Endothelial cell of umbilical vein (primary cell): Measurements from ENCODE around the gene SAE1. TPM values are rescaled to one million over a fixed set of nuclear protein-coding genes. Genes with fewer than 3 reads are reported as not detected.
A peak's percentile ranks its signal among the peaks of the same experiment; 100 is the strongest.

Source experiments
- BruUV-seq: library from RNA; stranded (reverse); fragments of 400-500 nt; replicated peaks from 2 replicates; lab custom pipeline; 2021; lab: Mats Ljungman, UMichigan
- CTCF ChIA-PET: fragments of 300-600, 350-600 bp; sonication (Branson Sonifier 250); formaldehyde crosslinking; loops from one replicate; lab custom pipeline; 2021; ENCODE audit warnings: antibody characterized with exemption, inconsistent platforms; lab: Charles Lee
- POLR2A ChIA-PET: fragments of 300-600, 350-600 bp; sonication (Branson Sonifier 250); formaldehyde crosslinking; loops from one replicate; lab custom pipeline; 2021; ENCODE audit warnings: antibody characterized with exemption, inconsistent platforms; lab: Charles Lee
- DNase-seq: peaks from one replicate; pipeline ENCODE4 v3.0.0-alpha.2; 2011; ENCODE audit warnings: low read depth, low spot score
- FAIRE-seq: peaks from 2 replicates; lab custom pipeline; 2011; peaks lifted over from hg19 to GRCh38; lab: Jason Lieb, UNC
- H2AFZ ChIP-seq: 2 replicates; pipeline ENCODE4 v1.6.0; 2012; ENCODE audit warnings: low read depth, low read length, control low read depth, inconsistent platforms
- H3K27ac ChIP-seq: 2 replicates; pipeline ENCODE4 v1.5.1; 2011; ENCODE audit warnings: low read depth, mild to moderate bottlenecking, control low read depth, low read length, moderate library complexity; ENCODE audit not compliant: insufficient read depth
- H3K27me3 ChIP-seq, 2 experiments: 2 replicates each; pipeline versions ENCODE4 v1.6.0 to v1.6.1; 2011; ENCODE audit warnings: low read length in 2 of 2, mixed read lengths in 1 of 2; ENCODE audit not compliant: control insufficient read depth in 2 of 2, insufficient read depth in 2 of 2
- H3K36me3 ChIP-seq, 2 experiments: 2 replicates in 1 of 2; 3 replicates in 1 of 2; pipeline ENCODE4 v1.5.1; 2011; ENCODE audit warnings: low read length in 2 of 2, mild to moderate bottlenecking in 1 of 2, moderate library complexity in 1 of 2; ENCODE audit not compliant: control insufficient read depth in 2 of 2, insufficient read depth in 2 of 2; ENCODE audit errors: extremely low read depth in 1 of 2
- H3K4me1 ChIP-seq: 3 replicates; pipeline ENCODE4 v1.5.1; 2011; ENCODE audit warnings: mild to moderate bottlenecking, low read length; ENCODE audit not compliant: control insufficient read depth, insufficient read depth; ENCODE audit errors: extremely low read depth
- H3K4me2 ChIP-seq: 2 replicates; pipeline ENCODE4 v1.6.1; 2011; ENCODE audit warnings: low read length, control low read depth, mixed read lengths; ENCODE audit not compliant: insufficient read depth
- H3K4me3 ChIP-seq, 3 experiments: fragments of 200-600 bp in 1 of 3; sonication (generic), shearing (Covaris generic) in 1 of 3; replicated peaks in 1 of 3; 2 replicates each; pipeline ENCODE4 v1.5.1; 2011 to 2016; ENCODE audit warnings: control low read depth in 3 of 3, low read length in 3 of 3, mild to moderate bottlenecking in 2 of 3, inconsistent platforms in 1 of 3, low read depth in 1 of 3, moderate library complexity in 1 of 3; ENCODE audit not compliant: insufficient read depth in 1 of 3
- H3K79me2 ChIP-seq: 2 replicates; pipeline ENCODE4 v1.6.0; 2012; ENCODE audit warnings: low read length, inconsistent platforms; ENCODE audit not compliant: control insufficient read depth, insufficient read depth
- H3K9ac ChIP-seq: replicated peaks from 2 replicates; pipeline ENCODE3; 2011; ENCODE audit warnings: low read length, control low read depth; ENCODE audit not compliant: insufficient read depth; ENCODE audit errors: extremely low read depth
- H3K9me1 ChIP-seq: replicated peaks from 3 replicates; pipeline ENCODE4 v1.6.0; 2011; ENCODE audit warnings: mild to moderate bottlenecking, low read length; ENCODE audit not compliant: control insufficient read depth, insufficient read depth; ENCODE audit errors: extremely low read depth
- H3K9me3 ChIP-seq: replicated peaks from 2 replicates; pipeline ENCODE4 v1.5.1; 2012; ENCODE audit warnings: low read length, inconsistent platforms; ENCODE audit not compliant: control insufficient read depth, insufficient read depth
- H4K20me1 ChIP-seq: replicated peaks from 2 replicates; pipeline ENCODE3; 2011; ENCODE audit warnings: mild to moderate bottlenecking, low read length; ENCODE audit not compliant: control insufficient read depth, insufficient read depth; ENCODE audit errors: extremely low read depth
- EZH2 ChIP-seq: IDR thresholded peaks from 2 replicates; pipeline ENCODE4 v1.6.1; 2012; ENCODE audit warnings: borderline replicate concordance, low read depth, mild to moderate bottlenecking, moderate library complexity, low read length, inconsistent platforms; ENCODE audit not compliant: severe bottlenecking
- FOS ChIP-seq: IDR thresholded peaks from 2 replicates; pipeline ENCODE4 v1.6.1; 2011; ENCODE audit warnings: mild to moderate bottlenecking, low read length, moderate library complexity, borderline replicate concordance; ENCODE audit not compliant: insufficient read depth
- GATA2 ChIP-seq: IDR thresholded peaks from 2 replicates; pipeline ENCODE4 v1.7.0; 2011; ENCODE audit warnings: low read depth, mild to moderate bottlenecking, moderate library complexity, mixed read lengths, low read length; ENCODE audit not compliant: insufficient read length, insufficient read depth
- JUN ChIP-seq: IDR thresholded peaks from 2 replicates; pipeline ENCODE4 v1.6.1; 2011; ENCODE audit warnings: borderline replicate concordance, low read depth; ENCODE audit not compliant: insufficient read length, insufficient read depth
- MAX ChIP-seq: IDR thresholded peaks from 2 replicates; pipeline ENCODE4 v1.6.1; 2011; ENCODE audit not compliant: insufficient read depth, insufficient read length
- MYC ChIP-seq: IDR thresholded peaks from one replicate; pipeline ENCODE4 v1.6.1; 2011; ENCODE audit warnings: mild to moderate bottlenecking, low read depth, low read length
- POLR2A ChIP-seq: IDR thresholded peaks from 2 replicates; pipeline ENCODE4 v1.6.1; 2012; ENCODE audit warnings: low read depth, mild to moderate bottlenecking, control low read depth, low read length
- POLR2AphosphoS5 ChIP-seq: IDR thresholded peaks from 2 replicates; pipeline ENCODE4 v1.6.1; 2012; ENCODE audit warnings: low read depth, mild to moderate bottlenecking, control low read depth, low read length, moderate library complexity; ENCODE audit not compliant: insufficient read depth
- dilution Hi-C: fragments of 300-500 bp; cut with MboI; formaldehyde crosslinking; loops from one replicate; pipeline ENCODE4 v1.15.0; 2019; ENCODE audit warnings: low sequenced_read_pairs; ENCODE audit not compliant: extremely low pct_ligation_motif_present
- intact Hi-C: fragments of 100-400 bp; cut with micrococcal nuclease; formaldehyde crosslinking; loops from one replicate; pipeline ENCODE4 v1.10.0; 2022
- polyA plus RNA-seq, 4 experiments: library from polyadenylated mRNA; depleted of rRNA in 3 of 4; stranded (reverse) in 3 of 4; unstranded in 1 of 4; fragments of >200 nt; gene quantifications; 2 replicates each; pipeline versions ENCODE4 v1.2.1 to v1.2.3, GENCODE V29; 2011 to 2012; ENCODE audit warnings: missing spikeins in 1 of 4
- total RNA-seq: library from RNA; stranded (reverse); gene quantifications from 2 replicates; pipeline ENCODE4 v1.2.3, GENCODE V29; 2021
- TF ChIP-seq, protein P1 (sequence below), 2 donors: IDR thresholded peaks; 1 replicate in 1 of 2; 2 replicates in 1 of 2; pipeline ENCODE4 v1.5.1; 2011; ENCODE audit warnings: low read length in 2 of 2, mild to moderate bottlenecking in 2 of 2, moderate library complexity in 2 of 2, control low read depth in 1 of 2, inconsistent platforms in 1 of 2, low read depth in 1 of 2; ENCODE audit not compliant: insufficient read depth in 1 of 2; ENCODE audit errors: extremely low read depth in 1 of 2

SAE1 gene
- total and polyA plus RNA-seq, 2 donors (not counting 3 experiments of a cell fraction or from before 2014, with no cell fraction given): 165 to 219 TPM

GRCh38 chr19:47146920-47147319 lies 16.3 kb downstream of the SAE1 start:
- POLR2A ChIA-PET: no interaction called here
- intact Hi-C loops: no loop called here
- Histone ChIP-seq H4K20me1 (peaks cover 3% of the 10 kb centered on the region), H3K4me3 (no peak overlapping the region), H3K36me3 (peaks cover 22 to 44% of the 10 kb centered on the region in 2 experiments), H3K27me3 (no peaks in the 10 kb centered on the region), H2AFZ (no peak overlapping the region), H3K27ac (no peak overlapping the region), H3K9me1 (no peaks in the 10 kb centered on the region), H3K9me3 (no peaks in the 10 kb centered on the region), H3K4me1 (peaks cover 6% of the 10 kb centered on the region), H3K79me2 (peaks cover 78% of the 10 kb centered on the region), H3K4me2 (no peak overlapping the region), H3K9ac (no peak overlapping the region)
- TF ChIP-seq MYC: no peak
- FAIRE-seq: no peak
- no TSS peak for BruUV-seq
- CTCF ChIA-PET: interaction anchor here (7.2 kb wide), 1 partner anchor 99 kb away, joined by 223 read pairs; no protein-coding TSS in a partner anchor
- dilution Hi-C loops: no loop called here
- no peak for DNase-seq

- TF ChIP-seq, protein P1, sequence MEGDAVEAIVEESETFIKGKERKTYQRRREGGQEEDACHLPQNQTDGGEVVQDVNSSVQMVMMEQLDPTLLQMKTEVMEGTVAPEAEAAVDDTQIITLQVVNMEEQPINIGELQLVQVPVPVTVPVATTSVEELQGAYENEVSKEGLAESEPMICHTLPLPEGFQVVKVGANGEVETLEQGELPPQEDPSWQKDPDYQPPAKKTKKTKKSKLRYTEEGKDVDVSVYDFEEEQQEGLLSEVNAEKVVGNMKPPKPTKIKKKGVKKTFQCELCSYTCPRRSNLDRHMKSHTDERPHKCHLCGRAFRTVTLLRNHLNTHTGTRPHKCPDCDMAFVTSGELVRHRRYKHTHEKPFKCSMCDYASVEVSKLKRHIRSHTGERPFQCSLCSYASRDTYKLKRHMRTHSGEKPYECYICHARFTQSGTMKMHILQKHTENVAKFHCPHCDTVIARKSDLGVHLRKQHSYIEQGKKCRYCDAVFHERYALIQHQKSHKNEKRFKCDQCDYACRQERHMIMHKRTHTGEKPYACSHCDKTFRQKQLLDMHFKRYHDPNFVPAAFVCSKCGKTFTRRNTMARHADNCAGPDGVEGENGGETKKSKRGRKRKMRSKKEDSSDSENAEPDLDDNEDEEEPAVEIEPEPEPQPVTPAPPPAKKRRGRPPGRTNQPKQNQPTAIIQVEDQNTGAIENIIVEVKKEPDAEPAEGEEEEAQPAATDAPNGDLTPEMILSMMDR (IDR thresholded peaks at IDR 0.05; ENCODE audit: extremely low read depth in 1 of 2, insufficient read depth in 1 of 2, low read depth in 1 of 2, low read length in 2 of 2): no peak
- TF ChIP-seq EZH2 (no peak), POLR2A (no peak), GATA2 (no peak), FOS (no peak), JUN (no peak), POLR2AphosphoS5 (no peak), MYC (no peak), MAX (no peak)
- POLR2A ChIA-PET: no interaction called here
- H3K4me1 ChIP-seq: peaks cover 18% of the 10 kb centered on the region
- peak overlapping the region; percentile 19 for H3K9ac ChIP-seq
- no peaks in the 10 kb centered on the region for H4K20me1 ChIP-seq
- no peak for DNase-seq
- H3K27ac ChIP-seq: peak overlapping the region; percentile 36
- intact Hi-C loops: no loop called here
- H3K27me3 ChIP-seq: no peaks in the 10 kb centered on the region
- dilution Hi-C loops: loop anchor here (10.0 kb wide), 1 partner anchor 63 kb away; no protein-coding TSS in a partner anchor
- no peak for FAIRE-seq
- no peaks in the 10 kb centered on the region for H3K9me3 ChIP-seq
- H2AFZ ChIP-seq: no peak overlapping the region
- H3K9me1 ChIP-seq: no peaks in the 10 kb centered on the region
- no TSS peak for BruUV-seq
- H3K4me2 ChIP-seq: no peak overlapping the region
- peaks cover 5 to 31% of the 10 kb centered on the region in 2 experiments for H3K36me3 ChIP-seq
- H3K79me2 ChIP-seq: peaks cover 58% of the 10 kb centered on the region
- CTCF ChIA-PET: interaction anchor here (1.3 to 7.2 kb wide), 3 partner anchors 59 to 94 kb away, joined by 5 to 223 read pairs (median 10); no protein-coding TSS in a partner anchor
- H3K4me3 ChIP-seq: no peak overlapping the region
Observed at GRCh38 chr19:47151627-47152026, 21.0 kb downstream of the SAE1 start.
